ENCODE data around the gene RPA1. TPM values are rescaled to one million over a fixed set of nuclear protein-coding genes. Genes with fewer than 3 reads are reported as not detected.
A peak's percentile ranks its signal among the peaks of the same experiment; 100 is the strongest.

The RPA1 gene
- polyA plus RNA-seq, 3 donors: 18.5 to 27.4 (median 23.8) TPM

DNA sequence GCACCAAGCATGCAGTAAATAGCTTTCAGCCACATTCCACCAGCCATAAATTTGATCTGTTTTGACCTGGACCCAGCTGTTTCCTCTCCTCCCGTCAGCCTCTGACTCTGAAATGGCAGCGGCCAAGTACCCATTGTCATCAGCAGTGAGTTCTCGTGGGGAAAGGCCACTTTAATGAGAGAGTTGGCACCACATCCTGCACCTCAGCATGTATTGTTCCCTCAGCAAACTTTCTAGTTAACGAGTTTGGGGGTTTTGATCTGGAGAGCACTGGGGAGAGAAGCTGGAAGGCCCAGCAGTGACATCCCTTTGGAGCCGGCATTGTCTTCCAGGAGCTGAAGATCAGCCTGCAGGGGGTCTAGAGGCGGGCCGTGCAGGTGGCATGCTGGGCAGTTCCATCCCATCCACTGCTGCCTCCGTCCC is 84.9 kb downstream of the RPA1 start:
- Histone ChIP-seq H3K79me2 (ENCODE audit: insufficient read depth, low read length) (no peaks in the 10 kb centered on the region), H3K4me2 (replicated peaks; ENCODE audit: extremely low read depth, low read length, poor library complexity, severe bottlenecking) (no peak overlapping the region), H3K27me3 (ENCODE audit: control insufficient read depth in 2 of 2, insufficient read depth in 2 of 2, low read length in 2 of 2) (peaks cover 5 to 14% of the 10 kb centered on the region in 2 donors), H3K9ac (ENCODE audit: insufficient read depth, low read length, poor library complexity, severe bottlenecking) (no peak overlapping the region), H3K4me3 (replicated peaks in 1 of 3; ENCODE audit: low read depth in 2 of 3, low read length in 3 of 3) (no peak overlapping the region), H3K4me1 (ENCODE audit: control insufficient read depth in 1 of 2, insufficient read depth in 2 of 2, low read length in 2 of 2) (no peaks in the 10 kb centered on the region), H4K20me1 (ENCODE audit: insufficient read depth, low read length) (no peaks in the 10 kb centered on the region), H3K27ac (ENCODE audit: low read depth in 1 of 2, low read length in 2 of 2) (no peak overlapping the region), H2AFZ (ENCODE audit: insufficient read depth, low read depth, low read length, poor library complexity, severe bottlenecking) (no peak overlapping the region), H3K9me3 (replicated peaks in 1 of 2; ENCODE audit: control insufficient read depth in 1 of 2, insufficient read depth in 1 of 2, low read length in 2 of 2) (no peaks in the 10 kb centered on the region), H3K36me3 (replicated peaks in 1 of 2; ENCODE audit: control insufficient read depth in 1 of 2, insufficient read depth in 2 of 2, low read length in 2 of 2) (no peaks in the 10 kb centered on the region)
- TF ChIP-seq, protein P1, sequence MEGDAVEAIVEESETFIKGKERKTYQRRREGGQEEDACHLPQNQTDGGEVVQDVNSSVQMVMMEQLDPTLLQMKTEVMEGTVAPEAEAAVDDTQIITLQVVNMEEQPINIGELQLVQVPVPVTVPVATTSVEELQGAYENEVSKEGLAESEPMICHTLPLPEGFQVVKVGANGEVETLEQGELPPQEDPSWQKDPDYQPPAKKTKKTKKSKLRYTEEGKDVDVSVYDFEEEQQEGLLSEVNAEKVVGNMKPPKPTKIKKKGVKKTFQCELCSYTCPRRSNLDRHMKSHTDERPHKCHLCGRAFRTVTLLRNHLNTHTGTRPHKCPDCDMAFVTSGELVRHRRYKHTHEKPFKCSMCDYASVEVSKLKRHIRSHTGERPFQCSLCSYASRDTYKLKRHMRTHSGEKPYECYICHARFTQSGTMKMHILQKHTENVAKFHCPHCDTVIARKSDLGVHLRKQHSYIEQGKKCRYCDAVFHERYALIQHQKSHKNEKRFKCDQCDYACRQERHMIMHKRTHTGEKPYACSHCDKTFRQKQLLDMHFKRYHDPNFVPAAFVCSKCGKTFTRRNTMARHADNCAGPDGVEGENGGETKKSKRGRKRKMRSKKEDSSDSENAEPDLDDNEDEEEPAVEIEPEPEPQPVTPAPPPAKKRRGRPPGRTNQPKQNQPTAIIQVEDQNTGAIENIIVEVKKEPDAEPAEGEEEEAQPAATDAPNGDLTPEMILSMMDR (IDR thresholded peaks at IDR 0.05): no peak
- intact Hi-C loops (cut with micrococcal nuclease): loop anchor here in 1 of 2 donors (10.0 kb wide), 1 partner anchor 830 kb away; the partner anchor contains the start of gene CCDC92B
- Mint-ChIP-seq H3K4me1 (peaks cover 4% of the 10 kb centered on the region), H3K27me3 (ENCODE audit: low read depth in 3 of 3) (peaks cover 24 to 49% (median 40%) of the 10 kb centered on the region in 3 donors), H3K9me3 (peaks cover 0 to 1% (median 0%) of the 10 kb centered on the region in 7 donors), H3K36me3 (no peaks in the 10 kb centered on the region), H3K27ac (no peak overlapping the region), H3K4me3 (no peak overlapping the region)
- WGBS (ENCODE audit: insufficient coverage): 71% methylated on average over 4 of the region's 8 CpGs
- DNase-seq: no peak

DNA sequence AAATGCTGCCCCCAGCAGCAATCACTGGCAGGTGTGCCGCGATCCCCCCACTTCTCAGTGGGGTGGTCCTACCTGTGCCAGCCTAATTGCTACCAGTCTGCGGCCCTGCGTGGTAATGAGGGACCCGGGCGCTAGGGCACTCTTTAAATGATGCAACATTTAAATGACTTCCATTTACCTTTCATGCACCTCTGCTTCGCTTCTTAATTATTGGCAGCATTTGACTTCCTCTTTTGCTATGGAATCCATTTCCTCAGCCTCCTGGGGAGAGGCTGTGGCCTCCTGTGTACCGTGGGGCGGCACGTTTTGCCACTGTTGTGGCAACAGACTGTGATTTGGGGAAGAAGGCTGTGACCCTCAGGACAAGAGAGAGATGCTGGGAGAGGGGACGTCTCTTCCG is 86.1 kb downstream of the RPA1 start:
- H3K27ac Mint-ChIP-seq: no peak overlapping the region

More for the DNA sequence above, 86.1 kb downstream of the RPA1 start:
- Histone ChIP-seq H3K4me2 (replicated peaks; ENCODE audit: extremely low read depth, low read length, poor library complexity, severe bottlenecking) (no peak overlapping the region), H3K4me3 (replicated peaks in 1 of 3; ENCODE audit: low read depth in 2 of 3, low read length in 3 of 3) (no peak overlapping the region), H3K36me3 (replicated peaks in 1 of 2; ENCODE audit: control insufficient read depth in 1 of 2, insufficient read depth in 2 of 2, low read length in 2 of 2) (no peaks in the 10 kb centered on the region), H3K4me1 (ENCODE audit: control insufficient read depth in 1 of 2, insufficient read depth in 2 of 2, low read length in 2 of 2) (no peaks in the 10 kb centered on the region), H2AFZ (ENCODE audit: insufficient read depth, low read depth, low read length, poor library complexity, severe bottlenecking) (no peak overlapping the region), H3K27me3 (ENCODE audit: control insufficient read depth in 2 of 2, insufficient read depth in 2 of 2, low read length in 2 of 2) (peaks cover 0 to 4% of the 10 kb centered on the region in 2 donors), H3K9me3 (replicated peaks in 1 of 2; ENCODE audit: control insufficient read depth in 1 of 2, insufficient read depth in 1 of 2, low read length in 2 of 2) (no peaks in the 10 kb centered on the region), H3K79me2 (ENCODE audit: insufficient read depth, low read length) (no peaks in the 10 kb centered on the region), H4K20me1 (ENCODE audit: insufficient read depth, low read length) (no peaks in the 10 kb centered on the region), H3K9ac (ENCODE audit: insufficient read depth, low read length, poor library complexity, severe bottlenecking) (no peak overlapping the region), H3K27ac (ENCODE audit: low read depth in 1 of 2, low read length in 2 of 2) (no peak overlapping the region)
- H3K4me1 Mint-ChIP-seq: peaks cover 4% of the 10 kb centered on the region
- intact Hi-C loops (cut with micrococcal nuclease): loop anchor here in 1 of 2 donors (10.0 kb wide), 1 partner anchor 829 kb away; the partner anchor contains the start of gene CCDC92B
- peak overlapping the region in 1 of 2 donors; percentile 64 for H3K4me3 Mint-ChIP-seq
- WGBS (ENCODE audit: insufficient coverage): 31% methylated on average over 9 of the region's 12 CpGs
- H3K9me3 Mint-ChIP-seq: peaks cover 0 to 1% (median 0%) of the 10 kb centered on the region in 7 donors
- TF ChIP-seq, protein P1 (IDR thresholded peaks at IDR 0.05): no peak
- peaks cover 18 to 38% (median 30%) of the 10 kb centered on the region in 3 donors for H3K27me3 Mint-ChIP-seq (ENCODE audit: low read depth in 3 of 3)
- no peak for DNase-seq
- no peaks in the 10 kb centered on the region for H3K36me3 Mint-ChIP-seq

Measured in CD14-positive monocyte (primary cell).